Stimulated activated CD8-positive, alpha-beta memory T cell treated with anti-CD3 and anti-CD28 coated beads, Interleukin-4, amount 100 ng/mL, for 1 hour (primary cell): ENCODE results near the gene KIF16B.

Source experiments
- DNase-seq, 2 donors: peaks; one replicate each; pipeline ENCODE4 v3.0.0-alpha.2; 2020; ENCODE audit warnings: low read depth in 2 of 2, low spot score in 1 of 2

The KIF16B gene

DNA sequence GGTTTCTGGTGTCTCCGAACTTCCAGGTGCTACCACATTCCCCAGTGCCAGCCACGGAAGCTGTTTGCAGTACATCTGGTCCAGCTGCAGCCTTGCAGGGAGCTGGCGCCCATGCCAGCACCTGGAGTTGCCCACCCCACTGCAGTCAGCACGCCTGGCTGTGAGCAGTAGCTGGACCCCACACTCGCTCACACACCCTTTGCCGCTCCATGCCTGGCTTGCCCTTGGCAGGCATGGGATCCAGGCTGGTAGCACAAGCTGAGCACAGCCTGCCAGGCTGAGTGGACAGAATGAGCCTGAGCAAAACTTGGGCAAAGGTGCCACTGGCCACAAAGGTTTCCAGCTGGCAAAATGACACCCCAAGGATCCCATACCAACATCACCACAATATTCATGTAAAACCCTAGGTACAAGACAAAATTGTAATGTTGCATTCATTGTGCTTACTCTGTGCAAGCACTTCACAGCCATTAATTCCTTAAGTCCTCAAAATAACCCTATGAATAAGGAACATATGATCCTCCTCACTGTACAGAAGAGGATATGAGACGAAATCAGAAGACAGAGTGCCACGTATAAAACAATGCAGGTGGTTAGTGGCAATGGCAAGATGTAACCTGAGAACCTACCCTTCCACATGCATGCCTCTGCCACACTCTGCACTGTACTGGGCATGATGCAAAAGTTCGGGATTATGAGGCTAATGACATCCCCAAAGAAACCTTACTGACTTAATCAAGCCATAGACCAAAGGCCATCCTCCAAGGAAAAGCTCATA lies 18.3 kb downstream of the KIF16B start:
- DNase-seq, result no peak

DNA sequence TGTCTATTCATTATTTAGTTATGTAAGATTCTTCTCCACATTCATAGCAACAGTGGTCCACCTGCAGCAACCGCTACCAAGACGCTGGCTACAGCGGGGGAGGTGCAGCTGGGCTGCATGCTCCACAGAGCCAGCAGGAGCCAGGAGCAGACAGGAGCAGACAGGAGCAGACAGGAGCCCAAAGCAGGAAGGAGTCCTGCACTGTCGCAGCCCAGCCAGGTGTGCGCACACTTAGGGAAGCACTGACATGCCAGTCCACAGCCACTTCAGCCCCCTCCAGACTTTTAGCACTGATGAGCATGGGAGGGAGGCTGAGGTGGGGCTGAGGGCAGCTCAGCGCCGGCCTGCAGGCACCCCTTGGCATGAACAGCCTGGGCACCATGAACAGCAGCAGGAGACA lies 19.6 kb downstream of the KIF16B start:
- no peak for DNase-seq

DNA sequence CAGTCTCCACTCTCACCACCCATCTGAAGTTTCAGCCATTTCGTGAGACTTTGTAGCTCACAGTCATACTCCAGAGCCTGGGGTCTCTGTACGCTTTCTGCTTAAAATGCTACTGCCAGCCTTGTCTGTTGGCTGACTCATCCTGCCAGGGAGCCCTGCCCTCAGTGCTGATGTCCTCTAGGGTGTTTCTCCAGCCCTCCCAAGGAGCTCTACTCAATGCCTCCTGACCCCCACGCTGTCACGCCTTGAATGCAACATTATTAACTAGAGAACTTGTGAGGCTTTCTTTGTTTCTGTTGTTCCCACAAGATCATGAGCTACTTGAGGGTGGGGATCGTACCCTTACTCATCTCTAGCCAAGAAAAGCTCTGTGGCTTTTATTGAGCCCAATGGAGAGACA lies 20.1 kb downstream of the KIF16B start:
- no peak for DNase-seq

DNA sequence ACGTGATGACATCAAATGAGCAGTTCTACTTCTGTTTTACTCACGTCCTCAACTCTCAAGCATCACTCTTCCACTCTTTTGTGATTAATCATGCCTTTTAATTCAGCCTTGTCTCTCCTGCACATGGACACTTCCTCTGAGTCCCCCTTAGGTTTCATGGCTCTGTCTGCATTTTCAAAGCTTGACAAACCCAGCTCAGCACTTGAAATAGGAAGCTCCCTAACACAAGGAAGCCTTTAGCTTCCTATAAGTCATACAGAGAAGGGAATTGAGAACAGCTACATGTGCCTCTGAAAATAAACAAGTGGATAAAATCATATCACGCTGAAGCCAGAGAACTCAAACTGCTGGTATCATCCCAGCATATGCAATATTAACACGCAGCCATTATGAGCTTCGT lies 21.2 kb downstream of the KIF16B start:
- DNase-seq, result no peak

DNA sequence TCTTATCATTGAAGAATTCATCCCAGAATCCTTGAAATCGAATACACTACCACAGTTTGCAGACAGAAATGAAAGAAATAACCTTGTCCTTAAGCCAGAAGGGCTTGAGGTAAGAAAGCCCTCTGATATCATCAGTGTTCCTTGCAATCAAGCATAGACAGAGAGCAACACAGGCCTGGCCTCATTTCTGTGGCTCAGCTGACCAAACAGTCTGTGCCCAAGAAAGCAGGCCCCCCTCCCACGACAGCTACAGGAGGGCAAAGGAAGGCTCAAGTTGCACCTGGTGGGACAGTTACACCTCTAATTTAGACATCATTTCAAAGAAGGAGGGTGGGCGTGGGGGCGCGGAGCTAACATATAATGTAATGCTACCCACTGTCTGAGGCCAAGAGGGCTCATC lies 21.6 kb downstream of the KIF16B start:
- DNase-seq, result no peak

DNA sequence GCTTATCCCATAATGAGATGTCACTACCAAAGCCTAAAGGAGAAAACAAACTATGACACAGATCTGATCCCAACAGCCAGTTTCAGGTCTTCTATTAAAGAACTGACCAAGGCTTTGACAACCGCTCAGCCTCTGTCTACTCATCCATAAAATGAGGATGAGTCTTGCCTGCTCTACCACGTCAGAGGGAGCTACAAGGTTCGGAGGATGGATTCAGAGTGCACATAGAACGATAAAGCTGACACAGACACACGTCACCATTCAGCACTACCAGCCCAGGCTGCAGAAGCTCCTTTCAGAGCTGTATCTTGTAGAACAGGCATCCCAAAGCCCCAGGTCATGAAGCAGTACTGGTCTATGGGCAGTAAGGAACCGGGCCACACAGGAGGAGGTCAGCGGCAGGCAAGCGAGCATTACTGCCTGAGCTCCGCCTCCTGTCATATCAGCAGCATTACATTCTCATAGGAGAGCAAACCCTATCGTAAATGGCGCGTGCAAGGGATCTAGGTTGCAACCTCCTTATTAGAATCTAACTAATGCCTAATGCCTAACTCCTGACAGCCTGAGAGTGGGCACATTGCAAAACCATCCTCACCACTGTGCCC lies 25.1 kb downstream of the KIF16B start:
- no peak for DNase-seq

DNA sequence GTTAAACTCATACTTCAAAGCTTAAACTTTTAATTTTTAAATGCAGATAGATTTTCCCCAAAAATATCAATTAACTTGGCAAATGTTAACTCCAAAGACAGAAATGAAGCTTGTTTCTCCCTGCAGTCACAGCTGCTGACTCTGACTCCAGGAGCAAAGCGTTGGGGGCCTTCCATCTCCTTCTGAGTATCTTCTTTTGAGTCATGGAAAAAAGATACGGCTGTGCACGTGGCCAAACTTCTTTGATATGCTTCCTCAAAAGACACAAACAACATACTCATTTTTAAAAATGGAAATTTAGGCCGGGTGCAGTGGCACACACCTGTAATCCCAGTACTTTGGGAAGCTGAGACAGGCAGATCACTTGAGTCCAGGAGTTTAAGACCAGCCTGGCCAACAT lies 28.3 kb downstream of the KIF16B start:
- DNase-seq, result no peak

DNA sequence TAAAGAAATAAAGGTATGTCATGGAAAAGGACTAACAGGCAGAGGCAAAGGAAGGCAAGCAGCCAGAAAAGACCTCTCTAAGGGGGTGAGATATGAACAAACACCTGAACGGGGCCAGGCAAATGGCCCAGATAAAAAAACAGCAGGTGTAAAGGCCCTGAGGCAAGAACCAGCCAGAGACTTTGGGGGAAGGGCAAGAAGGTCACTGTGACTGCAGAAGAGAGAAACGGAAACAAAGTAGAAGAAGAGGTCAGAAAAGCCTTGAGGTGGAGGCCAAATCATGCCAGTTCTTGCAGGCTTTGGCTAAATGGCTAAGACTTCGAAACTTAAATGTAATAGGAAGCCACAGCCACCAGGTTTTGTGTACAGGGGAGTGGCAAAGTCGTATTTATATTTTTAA lies 30.8 kb downstream of the KIF16B start:
- DNase-seq, result no peak

DNA sequence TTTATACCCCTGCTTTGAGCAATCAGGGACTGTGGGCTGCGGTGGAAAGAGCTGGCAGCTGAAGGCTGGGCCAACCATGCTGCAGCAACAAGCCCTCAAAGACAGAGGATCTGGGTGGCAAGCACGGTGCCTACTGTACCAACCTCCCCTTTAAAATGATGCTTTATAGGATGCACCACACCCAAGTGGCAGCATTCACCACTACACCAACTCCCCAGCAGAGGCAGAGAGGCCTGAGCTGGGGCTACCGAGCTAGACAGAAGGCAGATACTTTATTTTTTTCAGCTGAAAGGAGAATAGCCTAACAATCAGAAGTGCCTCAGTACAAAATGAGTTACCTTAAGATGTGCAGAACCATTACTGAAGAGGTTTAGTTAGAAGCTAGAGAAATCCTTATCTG lies 31.4 kb downstream of the KIF16B start:
- no peak for DNase-seq

DNA sequence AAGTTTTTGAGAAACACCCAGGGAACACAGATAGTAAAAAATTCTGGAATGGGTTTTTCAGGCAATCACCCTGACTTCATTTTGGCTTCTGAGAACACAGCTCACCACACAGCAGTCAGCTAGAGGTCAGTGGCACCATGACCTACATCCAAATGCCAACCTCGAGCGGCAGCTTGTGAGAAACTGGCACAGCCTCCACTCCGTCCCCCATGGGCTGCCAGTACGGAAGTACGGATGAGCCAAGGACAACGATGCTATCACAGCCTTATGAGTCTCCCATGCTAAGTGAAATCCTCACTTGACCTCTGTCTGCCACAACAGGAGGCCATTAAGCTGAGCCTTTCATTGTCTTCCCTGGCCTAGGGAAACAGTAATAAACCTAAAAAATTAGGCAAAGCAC lies 32.0 kb downstream of the KIF16B start:
- no peak for DNase-seq

DNA sequence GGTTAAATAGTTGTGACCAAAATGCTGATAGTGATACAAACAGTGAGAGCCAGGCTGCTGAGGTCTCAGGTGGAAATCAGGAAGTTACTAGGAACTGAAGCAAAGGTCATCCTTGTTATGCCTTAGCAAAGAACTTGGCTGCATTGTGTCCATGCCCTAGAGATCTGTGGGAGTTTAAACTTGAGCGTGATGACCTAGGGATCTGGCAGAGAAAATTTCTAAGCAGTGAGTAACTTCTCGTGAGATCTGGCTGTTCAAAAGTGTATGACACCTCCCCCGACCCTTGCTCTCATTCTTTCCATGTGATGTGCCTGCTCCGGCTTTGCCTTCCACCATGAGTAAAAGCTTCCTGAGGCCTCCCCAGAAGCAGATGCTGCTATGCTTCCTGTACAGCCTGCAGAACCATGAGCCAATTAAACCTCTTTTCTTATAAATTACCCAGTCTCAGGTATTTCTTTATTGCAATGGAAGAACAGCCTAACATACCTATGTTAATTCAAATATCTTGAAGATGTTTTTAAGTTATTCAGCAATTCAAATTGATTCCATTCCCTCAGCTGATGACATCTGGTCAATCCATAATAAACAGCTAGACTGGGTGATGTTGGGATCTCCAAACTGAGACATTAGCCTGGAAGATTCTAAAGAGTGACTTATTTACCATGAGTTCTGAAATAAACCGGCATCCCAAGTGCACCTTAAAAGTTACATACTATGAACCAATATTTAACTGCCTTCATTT lies 33.8 kb downstream of the KIF16B start:
- no peak for DNase-seq

DNA sequence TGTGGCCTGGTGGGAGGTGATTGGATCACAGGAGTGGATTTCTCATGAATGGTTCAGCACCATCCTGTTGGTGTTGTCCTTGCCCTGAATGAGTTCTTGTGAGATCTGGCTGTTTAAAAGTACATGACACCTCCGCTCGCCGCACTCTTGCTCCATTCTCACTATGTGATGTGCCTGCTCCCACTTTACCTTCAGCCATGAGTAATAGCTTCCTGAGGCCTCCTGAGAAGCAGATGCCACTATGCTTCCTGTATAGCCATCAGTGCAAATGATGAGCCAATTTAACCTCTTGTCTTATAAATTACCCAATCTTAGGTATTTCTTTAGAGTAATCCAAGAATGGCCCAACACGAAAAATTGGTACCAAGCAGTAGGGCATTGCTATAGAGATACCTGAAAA lies 34.5 kb downstream of the KIF16B start:
- no peak for DNase-seq

DNA sequence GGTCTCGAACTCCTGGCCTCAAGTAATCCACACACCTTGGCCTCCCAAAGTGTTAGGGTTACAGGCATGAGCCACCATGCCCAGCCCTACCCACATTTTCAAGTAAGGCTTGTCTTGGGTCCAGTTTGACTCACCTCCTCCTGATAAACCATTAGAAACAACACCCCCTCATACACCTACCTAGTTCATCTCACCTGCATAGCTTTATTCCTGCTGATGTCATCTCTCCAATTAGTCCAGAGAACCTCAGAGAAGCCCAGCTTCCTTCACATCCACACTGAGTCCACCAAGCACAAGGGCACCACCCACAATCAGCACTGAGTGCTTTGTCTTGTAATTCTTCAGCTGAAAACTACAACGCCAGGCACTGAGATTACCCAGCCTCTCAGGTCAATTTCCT lies 35.3 kb downstream of the KIF16B start:
- DNase-seq, result no peak

DNA sequence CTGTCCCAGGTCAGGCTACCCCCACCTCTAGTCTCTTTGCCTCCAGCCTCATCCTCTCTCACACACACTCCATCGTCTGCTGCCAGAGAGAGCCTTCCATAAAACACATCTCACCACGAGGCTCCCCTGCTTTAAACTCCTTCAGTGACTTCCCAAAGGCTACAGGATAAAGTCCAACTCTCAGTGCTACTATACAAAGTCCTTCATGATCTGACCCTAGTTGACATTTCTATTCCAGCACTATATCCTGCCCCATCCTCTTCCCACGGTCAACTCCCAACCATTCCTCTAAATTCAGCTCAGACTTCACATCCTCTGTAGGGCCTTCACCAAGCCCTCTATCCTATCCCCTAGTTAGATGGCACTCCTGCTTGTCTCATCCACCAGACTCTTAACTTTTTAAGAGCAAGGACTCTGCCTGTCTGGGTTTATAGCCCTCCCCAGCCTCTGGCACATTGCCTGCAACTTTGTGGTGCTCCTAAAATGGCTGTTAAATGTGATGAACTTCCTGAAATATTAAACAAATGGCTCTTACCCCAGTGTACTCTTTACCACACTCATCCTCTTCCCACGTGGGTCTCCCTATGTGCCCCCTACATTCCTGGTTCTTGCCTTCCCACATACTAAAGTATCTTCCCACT lies 36.1 kb downstream of the KIF16B start:
- no peak for DNase-seq

DNA sequence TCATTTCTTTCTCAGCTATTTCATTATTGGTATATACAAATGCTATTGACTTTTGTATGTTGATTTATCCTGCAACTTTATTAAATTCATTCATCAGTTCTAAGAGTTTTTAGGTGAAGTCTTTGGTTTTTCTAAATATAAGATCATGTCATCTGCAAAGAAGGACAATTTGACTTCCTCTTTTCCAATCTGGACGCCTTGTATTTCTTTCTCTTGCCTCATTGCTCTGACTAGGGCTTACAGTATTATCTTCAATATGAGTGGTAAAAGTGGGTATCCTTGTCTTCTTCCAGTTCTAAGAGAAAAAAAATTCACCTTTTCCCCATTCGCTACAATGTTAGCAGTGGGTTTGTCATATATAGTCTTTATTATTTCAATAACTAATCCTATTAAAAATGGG lies 38.0 kb downstream of the KIF16B start:
- DNase-seq, result no peak

DNA sequence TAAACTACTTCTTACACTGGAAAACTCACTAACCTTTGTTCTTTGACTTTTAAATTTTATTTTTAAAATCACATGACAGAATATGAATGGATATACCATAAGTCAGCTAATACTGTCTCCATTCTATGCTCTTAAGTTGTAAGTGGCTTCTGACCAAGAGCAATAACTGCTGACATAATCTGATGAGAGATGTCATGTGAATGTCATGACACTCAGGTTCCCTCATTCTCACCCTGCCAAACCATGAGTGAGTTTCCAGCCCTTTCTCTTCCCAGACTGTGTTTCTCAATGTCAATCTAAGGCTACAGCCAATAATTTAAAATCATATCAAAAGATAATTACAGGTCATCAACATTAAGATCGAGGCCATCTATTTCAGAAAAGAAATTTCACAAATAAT lies 39.7 kb downstream of the KIF16B start:
- no peak for DNase-seq

DNA sequence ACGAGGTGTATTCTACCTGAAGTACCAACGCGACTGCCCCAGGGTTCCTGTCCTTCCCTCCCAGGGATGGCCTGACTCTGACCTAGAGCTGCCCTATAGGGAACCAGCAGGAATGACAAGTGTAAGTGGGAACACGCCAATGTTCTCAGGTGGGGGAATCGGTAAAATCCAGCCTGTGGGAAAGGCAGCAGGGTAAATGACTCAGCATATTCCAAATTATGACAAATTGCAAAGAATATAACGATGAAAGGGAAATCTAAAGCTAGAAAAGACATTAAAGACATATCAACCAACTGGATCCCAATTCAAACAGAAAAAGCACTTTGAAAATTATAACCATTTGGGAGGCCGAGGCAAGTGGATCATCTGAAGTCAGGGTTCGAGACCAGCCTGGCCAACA lies 41.8 kb downstream of the KIF16B start:
- no peak for DNase-seq

DNA sequence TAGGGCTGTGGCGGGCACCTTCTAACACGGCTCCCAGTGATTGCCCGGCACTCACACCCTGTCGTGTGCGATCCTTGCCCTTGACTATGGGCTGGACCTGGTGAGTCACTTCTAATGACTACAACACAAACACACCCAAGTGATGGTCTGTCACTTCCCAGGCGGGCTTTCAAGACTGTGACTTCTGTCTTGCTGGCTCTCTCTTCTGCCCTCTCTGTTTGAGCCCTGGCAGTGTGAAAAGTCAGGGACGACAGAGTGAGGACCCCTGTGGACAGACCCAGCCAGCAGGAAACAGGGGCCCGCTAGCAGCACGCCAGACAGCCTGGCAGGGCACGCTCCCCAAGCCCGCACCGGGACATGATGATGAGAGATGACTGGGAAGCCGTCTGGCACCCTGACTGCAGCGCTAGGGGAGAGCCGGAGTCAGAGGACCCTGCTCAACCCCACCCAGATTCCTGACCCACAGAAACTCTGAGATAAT lies 43.0 kb downstream of the KIF16B start:
- no peak for DNase-seq

DNA sequence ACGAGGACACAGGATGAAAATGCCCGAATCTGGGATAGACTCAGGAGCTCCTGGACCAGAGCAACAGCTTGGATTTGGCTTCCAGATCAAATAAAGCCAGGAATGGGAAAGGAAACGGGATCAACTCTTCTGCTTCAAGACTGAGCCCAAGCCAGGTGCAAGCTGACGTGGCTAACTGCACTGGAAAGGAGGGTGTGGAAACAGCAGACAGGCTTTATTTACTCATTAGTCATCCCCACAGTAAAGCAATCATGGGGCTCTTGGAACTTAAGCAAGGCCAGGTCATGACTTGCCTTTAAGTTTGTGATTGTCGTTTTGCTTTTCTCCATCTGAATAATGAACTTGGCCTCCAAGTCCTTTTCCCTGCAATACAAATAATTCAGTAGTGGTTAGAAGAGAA lies 45.2 kb downstream of the KIF16B start:
- DNase-seq, result no peak

DNA sequence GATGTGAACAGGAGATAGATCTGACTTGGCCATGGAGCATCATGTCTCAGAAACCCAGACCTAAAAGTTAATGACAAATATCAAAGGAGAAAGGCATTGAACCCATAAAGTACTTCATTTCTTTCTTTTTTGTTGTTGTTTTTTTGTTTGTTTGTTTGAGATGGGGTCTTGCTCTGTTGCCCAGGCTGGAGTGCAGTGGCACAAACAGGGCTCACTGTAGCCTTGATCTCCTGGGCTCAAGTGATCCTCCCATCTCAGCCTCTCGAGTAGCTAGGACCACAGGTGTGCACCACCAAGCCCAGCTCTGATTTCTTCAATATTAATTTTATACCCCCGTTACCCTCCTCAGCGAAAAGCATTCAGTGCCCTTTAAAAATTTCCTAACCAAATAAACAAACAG lies 45.8 kb downstream of the KIF16B start:
- DNase-seq, result no peak

DNA sequence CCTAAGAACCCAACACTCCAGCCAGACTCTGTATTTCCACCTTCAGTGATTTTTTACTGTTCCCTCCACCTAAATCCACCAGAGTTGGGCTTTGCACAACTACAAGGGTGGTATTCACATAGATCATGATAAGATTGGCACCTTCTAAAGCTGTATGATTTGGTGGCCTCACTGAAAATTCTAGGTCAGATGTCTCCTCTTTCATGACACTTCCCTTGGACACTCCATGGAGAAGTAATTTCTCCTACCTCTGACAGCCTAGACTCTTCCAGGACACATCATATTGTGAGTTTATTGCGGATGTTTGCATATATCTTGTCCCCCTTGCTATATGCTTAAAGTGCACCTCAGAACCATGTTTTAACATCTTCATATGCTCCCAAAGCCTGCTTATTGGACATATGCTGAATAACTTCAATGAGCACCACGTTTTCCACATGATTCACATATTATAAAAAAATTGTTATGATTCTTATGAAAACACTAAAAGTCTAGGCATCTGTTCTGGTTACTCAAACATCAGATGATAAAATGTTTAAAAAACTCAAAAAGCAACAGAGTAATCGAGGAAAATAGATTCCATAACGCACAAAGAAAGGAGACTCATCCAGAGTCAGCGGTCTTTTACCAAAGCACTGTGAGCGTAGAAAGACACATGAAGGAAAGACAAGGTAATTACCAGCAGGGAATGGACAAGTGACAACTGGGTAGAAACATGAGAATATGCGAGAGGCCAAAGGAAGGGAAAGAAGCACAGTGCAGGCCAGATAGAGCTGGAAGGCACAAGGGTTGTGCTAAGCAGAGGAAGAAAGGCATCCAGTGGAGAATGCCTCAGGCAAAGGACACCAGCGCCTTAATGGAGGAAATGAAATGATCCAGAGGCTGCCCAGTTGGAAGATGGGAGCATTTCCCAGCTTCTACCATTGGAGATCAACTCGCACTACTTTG lies 46.5 kb downstream of the KIF16B start:
- DNase-seq, result no peak
